HG02610 (cell line): ENCODE data around the gene SDF4.

Source experiments
- ATAC-seq: cut with Tn5 transposase; IDR thresholded peaks from one replicate; pipeline ENCODE4 v1.9.1; 2021; ENCODE audit warnings: mild to moderate bottlenecking, moderate library complexity; ENCODE audit not compliant: unreplicated experiment

The SDF4 gene

GRCh38 chr1:1168451-1169411 is 63.1 kb downstream of the SDF4 start:
- no peak for ATAC-seq

GRCh38 chr1:1167841-1168450 is 63.9 kb downstream of the SDF4 start:
- ATAC-seq: no peak

- no peak for ATAC-seq
Observed at GRCh38 chr1:1167398-1167821, 64.4 kb downstream of the SDF4 start.
